ENCODE results near the gene ADAMTS20.

DNA sequence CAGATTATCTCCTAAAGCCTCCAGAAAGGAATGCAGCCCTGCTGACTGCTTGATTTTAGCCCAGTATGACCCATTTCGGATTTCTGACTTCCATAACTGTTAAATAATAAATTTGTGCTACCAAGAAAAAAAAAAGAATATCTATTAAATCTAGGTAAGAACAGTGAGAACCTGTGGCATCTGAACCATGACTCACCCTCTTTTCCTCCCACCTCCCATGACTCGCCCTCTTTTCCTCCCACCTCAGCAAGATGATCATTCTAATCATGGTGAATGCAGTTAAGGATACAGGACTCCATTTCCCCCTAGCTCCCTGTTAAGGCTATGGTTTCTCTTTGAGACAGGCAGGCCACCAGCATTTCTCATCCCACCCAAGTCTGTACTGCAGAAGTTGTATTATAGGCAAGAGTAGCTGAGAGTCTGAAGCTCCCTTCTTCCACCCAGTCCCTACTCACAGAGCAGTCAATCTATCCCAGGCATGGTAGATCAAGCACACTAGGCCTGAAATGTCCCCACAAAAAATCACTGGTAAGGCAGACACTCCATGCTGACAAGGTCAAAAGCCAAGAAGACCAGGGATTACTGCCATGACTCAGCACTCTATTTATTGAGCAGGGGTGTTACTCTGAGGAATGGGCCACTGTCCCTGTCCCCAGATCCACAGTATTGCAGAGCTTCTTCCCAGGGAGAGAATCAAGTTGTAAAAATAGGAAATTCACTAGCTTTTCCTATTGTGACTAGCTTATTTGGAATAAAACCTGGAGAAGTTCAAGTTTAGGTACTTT, 188.9 kb downstream of the ADAMTS20 start:
- TF ChIP-seq, protein P1, sequence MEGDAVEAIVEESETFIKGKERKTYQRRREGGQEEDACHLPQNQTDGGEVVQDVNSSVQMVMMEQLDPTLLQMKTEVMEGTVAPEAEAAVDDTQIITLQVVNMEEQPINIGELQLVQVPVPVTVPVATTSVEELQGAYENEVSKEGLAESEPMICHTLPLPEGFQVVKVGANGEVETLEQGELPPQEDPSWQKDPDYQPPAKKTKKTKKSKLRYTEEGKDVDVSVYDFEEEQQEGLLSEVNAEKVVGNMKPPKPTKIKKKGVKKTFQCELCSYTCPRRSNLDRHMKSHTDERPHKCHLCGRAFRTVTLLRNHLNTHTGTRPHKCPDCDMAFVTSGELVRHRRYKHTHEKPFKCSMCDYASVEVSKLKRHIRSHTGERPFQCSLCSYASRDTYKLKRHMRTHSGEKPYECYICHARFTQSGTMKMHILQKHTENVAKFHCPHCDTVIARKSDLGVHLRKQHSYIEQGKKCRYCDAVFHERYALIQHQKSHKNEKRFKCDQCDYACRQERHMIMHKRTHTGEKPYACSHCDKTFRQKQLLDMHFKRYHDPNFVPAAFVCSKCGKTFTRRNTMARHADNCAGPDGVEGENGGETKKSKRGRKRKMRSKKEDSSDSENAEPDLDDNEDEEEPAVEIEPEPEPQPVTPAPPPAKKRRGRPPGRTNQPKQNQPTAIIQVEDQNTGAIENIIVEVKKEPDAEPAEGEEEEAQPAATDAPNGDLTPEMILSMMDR (IDR thresholded peaks at IDR 0.05; ENCODE audit: low read length): no peak
- no peak for TF ChIP-seq EZH2 (optimal IDR thresholded peaks at IDR 0.05; ENCODE audit: low read depth, low read length)

Measured in MM.1S (cell line).